ENCODE data around the gene GIMAP8. TPM values are rescaled to one million over a fixed set of nuclear protein-coding genes. Genes with fewer than 3 reads are reported as not detected.

GIMAP8 gene
- polyA plus RNA-seq, 1 donor, result 7.3 TPM

DNA sequence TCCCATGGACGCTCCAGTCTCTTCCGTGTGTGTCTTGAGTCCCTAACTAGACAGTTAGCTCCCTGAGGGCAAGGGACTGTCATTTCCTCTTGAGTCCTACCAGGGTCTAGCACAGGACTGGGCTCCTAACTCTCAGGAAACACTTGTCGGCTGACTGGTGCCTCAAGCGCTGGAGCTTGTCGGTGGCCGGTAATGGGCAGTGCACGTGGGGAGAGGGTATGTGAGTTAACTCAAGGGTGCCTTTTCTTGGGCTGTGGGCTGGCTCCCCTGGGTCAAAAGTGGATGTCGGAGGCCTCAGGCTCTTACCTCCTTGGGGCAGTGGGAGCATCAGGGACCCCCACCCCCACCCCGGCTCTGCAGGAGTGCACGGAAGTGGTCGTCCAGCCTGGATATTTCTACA lies 38.4 kb upstream of the GIMAP8 start:
- no peak for DNase-seq

DNA sequence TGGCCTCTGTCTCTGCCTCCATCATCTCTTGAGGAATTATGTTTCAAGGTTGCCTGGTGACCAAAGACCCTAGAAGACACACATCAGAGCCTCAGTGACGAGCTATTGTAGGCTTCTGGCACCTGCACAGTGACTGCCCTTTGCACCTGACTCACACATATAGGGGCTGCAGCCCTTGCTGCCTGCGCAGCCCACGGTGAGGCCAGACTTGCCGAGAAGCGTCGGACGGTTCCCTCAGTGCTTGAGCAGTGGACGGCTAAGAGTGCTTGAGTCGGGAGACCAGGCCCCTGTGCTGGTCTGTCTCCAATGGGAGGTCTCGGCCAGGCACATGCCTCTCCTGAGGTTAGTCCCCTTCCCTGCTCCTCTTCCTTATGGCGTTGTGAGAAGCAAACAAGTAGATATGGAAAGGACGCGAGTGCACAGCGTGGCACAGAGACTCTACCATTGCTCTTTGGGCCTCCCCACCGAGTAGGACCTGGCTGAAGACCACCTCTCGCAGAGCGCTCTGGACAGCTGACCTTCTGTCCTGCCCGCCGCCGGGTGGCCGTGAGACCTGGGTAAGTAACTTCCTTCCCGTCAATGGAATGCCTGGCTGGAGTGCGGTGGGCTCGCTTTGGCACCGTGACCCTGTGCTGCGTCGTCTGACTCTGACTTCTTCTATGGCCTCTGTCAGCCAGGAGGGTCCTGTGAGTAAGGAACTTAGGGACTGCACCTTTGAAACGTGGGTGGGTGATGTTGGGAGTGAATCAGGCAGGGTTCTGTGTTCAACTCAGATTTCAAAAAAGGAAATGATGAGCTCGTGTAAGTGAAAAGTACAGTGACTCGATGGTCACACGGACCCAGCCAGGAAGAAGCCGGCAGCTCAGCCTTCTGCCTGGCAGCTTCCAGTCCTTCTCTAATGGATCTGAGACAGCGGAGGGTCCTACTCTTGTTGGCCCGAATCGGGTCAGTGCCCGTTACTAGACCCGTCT lies 37.6 kb upstream of the GIMAP8 start:
- DNase-seq, result no peak

DNA sequence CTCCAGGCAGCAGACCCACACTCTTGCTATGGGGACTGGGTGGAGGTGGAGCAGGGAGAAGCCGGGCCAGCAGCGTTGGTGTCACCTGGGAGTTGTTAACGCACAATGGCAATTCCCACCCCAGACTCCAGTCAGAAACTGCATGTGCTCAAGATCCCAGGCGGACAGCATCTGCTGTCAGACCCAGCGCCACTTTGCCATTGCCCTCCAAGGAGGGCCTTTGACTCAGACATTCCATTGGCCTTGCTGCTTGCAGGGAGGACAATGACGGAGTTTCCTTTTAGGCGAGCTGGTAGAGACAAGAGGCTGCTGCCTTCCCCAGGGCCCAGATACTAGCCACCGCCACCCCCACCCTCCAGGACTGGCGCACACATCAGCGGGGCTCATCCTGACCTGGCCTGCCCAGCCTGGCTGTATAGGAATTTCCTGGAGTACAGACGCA lies 36.8 kb upstream of the GIMAP8 start:
- DNase-seq, result no peak

DNA sequence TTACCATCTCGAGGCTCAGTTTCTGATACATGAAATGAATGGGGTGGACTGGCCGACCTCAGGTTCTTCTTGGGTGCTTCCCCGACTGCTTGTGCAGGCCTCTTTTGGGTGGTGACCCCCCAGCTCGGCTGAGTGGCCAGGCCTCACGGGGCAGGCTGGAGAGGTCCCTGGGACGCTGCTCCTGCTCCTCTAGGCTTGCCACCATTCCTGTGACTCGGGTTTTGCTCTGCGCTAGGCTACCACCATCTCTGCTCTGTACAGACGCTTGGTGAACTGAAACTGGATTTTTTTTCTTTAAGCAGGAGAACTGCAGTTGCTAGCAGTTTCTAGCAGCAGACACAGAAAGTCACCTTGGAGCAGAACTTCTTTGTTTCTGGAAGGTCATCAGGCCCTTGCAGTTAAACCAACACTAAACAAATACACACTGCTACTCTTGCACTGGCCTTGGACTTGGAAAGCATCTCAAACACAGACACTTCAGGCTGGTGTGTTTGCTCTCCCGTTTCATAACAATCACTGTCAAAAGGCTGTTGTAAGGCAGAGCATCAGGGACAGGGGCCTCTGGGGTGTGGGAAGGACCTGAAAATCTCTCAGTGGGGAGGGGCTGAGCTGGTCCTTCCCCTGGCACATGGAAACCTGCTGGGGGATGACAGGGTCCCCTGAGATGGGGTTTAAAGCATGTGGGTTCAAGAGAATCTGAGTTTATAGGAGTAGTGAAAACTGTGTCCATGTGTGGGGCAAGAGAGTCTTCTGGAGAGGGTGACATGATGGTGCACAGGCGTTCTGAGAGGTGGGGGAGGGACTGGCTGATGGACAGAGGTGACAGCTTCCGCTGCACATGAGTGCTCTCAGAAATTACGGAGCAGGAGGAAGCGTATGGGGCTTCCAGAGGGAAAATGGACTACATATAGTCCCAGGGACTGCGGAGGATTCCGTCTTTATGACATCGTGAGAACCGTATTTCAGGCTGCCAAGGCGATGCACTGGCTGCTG lies 35.0 kb upstream of the GIMAP8 start:
- DNase-seq, result no peak

DNA sequence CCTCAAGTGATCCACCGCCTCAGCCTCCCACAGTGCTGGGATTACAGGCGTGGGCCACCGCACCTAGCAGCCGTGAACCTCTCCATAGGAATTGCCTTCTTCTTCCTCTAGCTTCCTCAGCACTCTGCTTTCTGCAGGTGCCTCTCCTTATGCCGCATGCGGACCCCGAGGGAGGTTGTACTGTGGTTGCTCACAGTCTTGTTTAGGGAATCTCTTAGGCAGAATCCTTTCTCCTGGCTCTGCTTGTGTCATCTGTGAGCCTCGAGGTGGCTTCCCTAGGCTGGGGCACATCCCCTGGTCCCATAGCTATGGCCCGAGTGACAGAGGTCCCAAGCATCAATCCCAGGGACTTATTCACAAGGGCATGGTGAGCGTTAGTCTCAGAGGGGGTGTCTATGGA lies 33.2 kb upstream of the GIMAP8 start:
- DNase-seq, result no peak

DNA sequence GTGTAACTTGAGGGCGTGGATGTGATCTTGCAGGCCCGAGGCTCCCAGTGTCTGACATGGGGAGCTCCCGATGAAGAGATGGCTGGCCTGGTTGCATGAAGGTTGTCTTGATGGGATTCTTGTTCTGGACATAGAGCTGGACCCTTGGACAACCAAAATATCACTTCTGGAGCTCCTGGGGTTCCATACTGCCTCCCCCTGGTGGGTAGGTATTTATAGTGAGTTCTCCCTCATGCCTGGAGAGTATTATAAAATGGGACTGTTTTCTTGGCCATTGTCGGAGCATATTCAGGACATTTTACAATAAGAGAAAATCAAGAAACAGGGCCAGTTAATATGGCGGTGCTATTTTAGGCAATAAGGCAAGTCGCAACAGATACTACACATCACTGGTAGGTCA lies 32.6 kb upstream of the GIMAP8 start:
- no peak for DNase-seq

DNA sequence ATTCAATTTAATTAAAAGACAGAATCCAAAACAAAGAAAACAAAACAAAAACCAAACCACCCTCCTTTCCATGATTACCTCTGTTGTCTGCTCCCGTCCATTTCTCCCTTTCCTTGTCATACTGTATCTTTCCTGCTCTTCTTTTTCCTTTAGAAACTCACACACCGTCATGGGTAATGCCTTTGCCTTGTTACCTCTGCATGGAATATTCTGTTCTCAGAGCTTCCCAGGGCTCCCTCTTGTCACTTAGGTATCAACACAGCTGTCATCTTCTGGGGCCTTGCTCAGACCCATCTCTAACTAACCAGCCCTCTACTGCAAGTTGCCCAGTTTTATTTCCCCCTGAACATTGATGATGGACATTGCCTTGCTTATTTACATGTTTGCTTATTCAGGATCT lies 30.2 kb upstream of the GIMAP8 start:
- no peak for DNase-seq

DNA sequence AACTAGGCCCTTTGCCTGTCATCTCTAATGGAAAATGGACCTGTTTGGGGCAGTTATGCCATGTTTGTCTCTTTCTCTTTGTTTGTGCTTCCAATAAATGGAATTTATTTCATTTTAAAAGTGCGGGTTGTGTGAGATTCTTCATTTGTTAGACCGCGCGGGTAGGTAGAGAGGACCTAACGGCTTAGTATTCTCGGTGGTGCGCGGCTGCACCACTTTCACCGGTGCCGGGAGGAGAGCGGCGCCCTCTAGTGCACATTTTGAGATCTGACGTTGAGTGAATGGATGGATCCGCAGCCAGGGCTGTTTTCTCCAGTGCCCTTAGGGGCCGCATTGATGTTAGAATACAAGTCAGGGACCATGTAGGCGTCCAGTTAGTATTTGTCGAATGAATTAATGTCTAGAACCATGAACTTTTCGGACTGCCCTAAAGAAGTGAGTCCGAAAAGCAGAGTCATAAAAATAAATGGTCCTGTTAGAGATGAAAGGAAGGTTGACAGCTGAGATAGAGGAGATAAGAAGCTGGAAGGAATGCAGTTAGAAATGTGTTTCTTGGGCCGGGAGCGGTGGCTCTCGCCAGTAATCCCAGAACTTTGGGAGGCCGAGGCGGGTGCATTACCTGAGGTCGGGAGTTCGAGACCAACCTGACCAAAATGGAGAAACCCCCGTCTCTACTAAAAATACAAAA lies 29.3 kb upstream of the GIMAP8 start:
- DNase-seq, result peak; percentile 81

DNA sequence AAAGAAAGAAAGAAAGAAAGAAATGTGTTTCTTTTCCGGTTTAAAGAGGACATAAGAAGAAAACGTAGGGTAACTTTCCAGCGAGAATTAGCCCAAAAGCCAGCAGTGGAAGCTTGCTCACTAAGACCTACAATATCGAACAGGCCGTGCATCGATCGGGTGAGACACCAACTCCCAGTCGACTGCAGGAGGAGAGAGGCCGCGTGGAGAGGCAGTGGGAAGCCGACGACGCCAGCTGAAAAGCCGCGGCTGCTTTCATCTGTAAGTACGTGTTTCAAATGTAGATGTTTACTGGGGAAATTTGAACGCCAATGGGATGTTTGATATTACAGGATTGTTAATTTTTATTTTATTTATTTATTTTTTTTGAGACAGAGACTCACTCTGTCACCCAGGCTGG lies 28.6 kb upstream of the GIMAP8 start:
- no peak for DNase-seq

DNA sequence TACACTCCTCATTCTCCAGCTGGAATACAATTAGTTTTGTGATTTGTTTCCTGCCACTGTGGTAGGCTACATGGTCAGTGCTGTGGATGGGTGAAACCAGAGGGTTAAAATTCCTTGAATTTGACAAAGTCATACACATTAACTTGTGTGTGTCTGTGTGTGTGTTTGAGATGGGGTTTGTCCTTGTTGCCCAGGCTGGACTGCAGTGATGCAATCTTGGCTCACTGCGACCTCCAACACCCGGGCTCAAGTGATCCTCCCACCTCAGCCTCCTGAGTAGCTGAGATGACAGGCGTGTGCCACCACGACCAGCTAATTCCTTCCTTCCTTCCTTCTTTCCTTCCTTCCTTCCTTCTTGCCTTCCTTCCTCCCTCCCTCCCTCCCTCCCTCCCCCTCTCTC lies 24.8 kb upstream of the GIMAP8 start:
- DNase-seq, result no peak

DNA sequence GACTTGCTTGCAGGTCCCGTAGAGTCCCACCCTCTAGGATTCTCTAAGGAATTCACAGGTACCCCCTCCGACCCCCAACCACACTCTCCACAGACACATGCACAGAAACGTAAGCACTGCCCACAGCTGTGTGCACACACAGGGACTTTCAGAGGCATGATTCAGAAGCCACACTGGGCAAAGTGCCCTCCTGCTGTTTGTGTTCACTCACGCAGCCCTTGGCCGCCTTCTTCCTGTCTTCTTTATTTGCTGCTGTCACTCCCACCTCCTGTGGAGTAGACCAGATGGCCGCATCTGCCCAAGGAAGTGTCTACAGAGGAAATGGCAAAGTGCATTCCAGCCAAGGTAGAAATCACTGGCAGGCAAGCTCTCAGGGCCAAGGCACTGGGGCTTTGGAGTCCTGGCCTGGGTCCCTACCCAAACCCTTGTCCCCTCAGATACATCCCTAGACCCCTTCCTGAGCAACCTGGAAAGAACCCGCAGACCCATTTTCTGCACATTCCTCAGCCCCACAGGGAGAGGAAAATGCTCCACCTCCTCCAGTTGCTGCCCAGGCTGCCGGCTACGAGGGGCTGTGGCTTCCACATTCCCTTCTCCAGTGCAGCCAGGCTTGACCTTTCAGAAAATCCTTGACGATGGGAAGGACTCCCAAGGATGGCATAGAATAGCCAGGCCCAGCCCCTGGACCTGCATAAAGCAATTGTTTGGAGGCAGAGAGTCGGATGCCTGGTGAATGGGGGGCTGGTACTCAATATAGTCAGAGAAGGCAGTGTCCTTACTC lies 21.6 kb upstream of the GIMAP8 start:
- DNase-seq, result no peak

DNA sequence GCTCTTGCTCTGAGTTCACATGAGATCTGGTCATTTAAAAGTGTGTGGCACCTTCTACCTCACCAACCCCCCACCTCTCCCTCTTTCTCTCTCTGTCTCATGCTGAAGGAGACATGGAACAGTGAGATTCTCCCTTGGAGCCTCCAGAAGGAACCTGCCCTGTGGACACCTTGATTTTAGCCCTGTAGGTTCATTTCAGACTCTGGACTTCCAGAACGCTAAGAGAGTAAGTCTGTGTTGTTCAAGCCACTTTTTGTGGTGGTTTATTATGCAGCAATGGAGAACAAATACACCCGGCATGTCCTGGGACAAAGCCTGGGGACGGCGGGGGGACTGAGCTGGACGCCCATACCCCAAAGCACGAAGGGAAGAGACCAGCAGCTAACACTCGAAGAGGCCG lies 20.7 kb upstream of the GIMAP8 start:
- DNase-seq, result no peak

DNA sequence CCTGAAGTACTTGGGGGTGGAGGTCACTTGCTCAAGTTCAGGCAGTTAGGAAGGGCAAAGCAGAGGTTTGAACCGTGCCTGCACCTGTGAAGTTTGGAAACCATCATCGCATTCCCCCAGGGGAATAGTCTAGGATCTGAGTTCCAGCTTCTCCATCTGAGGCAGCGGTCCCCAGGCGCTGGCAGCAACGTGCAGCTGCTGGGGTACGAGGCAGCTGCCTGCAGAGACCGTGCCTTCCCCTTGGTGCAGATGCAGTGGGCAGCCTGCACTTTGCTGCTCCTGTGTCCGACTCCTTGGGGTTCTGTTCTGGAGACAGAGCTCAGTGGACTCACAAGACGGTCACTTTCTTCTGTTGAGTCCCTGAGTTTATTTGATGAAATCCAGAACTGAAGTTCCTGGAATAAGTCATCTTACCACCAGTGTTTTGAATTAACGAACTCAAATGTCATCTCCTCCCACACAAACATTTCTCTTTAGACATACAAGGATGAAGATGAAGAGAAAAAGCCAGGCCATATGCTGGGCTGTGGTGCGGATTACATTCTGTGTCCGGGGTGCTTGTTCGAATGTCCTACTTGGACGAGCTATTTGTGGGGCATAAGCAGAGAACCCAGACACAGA lies 19.9 kb upstream of the GIMAP8 start:
- no peak for DNase-seq

DNA sequence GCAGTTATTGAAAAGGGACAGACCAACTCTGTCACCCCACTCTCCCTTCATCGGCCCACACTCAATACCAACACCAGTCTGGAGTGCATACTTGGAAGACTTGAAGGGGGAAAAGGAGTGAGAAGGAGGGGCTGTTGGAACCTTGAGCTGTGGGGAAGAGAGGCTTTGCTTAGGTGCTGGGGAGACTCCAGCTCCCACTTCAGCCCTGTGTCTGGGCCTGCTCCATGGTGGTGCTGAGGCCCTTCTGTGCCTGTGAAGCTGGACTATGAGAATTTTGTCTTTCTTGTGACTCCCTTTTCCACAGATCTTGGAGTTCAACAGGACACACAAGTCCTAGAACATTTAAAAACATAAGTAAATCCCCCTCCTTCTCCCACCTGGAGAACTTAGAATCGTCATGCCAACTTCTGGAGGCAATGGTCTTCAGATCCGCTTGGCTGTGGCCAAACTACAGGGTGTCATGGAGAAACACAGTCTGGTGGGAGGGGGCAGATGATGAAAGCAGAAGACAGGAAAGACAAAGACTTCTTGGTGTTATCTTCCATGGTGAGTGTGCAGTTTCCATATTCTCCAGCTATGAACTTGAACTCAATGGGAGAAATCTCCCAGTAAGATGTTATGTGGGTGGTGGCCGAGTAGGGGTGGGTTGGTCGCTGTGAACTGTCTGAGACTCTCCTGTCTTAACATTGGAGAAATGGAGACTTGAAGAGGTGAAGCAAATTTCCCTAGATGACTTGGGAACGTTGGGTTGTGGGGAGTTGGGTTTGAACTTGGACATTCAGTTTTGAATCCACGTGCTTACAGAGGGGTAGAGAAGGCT lies 18.4 kb upstream of the GIMAP8 start:
- DNase-seq, result no peak

DNA sequence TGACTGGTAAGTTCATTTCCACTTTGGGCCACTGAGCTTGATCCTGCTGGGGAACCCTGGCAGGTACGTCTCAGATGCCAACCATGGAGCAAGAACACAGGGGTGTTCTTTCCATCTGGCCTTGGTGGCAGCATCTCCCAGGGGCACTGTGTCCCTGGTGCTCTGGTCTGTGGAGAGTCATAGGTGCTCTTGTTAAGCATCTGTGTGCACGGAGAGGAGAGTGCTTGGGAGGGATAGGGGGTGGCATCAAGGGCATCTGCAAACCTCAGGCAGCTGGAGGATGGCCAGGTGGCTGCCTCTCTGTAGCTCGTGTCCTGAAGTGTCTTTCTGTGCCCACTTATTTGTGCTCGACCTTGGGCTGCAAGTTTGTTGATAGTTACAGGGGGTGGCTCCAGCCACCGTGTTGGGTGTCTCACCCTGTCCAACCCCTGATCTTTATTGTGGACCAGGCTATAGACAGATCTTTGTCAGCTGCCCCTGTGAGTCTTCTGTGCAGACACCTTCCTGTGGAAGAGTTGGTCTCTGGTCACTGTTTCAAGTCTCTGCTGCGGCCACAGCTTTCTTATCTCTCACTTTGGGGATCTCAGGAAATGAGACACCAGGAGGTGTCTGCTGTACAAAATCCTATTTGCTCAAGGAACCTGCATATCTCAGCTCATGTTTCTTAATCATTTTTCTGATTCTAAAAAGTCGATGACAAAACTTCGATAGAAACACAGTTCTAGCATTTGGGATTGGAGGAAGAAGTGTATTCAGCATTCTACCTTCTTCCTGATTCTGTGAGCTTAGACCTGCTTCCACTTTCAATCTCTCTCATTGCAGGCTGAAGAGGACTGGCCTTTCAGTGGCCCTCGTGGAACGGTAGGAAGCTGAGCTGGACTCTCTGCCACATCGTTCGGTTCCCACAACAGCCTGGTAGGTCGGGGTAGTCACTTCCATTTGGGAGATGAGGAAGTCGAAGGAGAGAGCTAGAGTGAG lies 17.2 kb upstream of the GIMAP8 start:
- peak; percentile 27 for DNase-seq

DNA sequence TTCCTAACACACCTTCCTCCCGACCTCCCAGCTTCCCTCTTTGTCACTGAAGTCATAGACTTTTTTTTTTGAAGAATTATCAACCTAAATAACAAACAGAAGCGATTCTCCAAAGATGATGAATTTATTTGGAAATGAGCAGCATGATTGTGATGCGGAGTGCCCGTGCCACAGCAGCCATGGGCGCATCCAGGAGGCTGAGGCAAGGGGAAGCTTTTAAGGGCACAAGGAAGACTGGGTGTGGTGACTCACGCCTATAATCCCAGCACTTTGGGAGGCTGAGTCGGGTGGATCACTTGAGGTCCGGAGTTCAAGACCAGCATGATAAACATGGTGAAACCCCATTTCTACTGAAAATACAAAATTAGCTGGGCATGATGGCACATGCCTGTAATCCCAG lies 16.2 kb upstream of the GIMAP8 start:
- no peak for DNase-seq

DNA sequence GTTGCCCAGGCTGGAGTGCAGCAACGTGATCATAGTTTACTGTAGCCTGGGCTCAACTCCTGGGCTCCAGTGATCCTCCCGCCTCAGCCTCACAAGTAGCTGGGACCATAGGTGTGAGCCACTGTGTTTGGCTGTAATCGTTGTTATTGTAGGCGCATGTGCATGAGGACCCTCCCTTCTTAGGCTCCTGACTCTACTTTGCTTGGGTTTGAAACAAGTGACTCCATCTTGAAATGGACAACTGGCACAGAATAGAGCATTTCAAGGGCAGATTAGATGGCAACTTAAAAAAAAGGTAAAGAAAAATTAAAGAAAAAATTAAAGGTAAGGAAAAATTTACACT lies 15.4 kb upstream of the GIMAP8 start:
- no peak for DNase-seq

DNA sequence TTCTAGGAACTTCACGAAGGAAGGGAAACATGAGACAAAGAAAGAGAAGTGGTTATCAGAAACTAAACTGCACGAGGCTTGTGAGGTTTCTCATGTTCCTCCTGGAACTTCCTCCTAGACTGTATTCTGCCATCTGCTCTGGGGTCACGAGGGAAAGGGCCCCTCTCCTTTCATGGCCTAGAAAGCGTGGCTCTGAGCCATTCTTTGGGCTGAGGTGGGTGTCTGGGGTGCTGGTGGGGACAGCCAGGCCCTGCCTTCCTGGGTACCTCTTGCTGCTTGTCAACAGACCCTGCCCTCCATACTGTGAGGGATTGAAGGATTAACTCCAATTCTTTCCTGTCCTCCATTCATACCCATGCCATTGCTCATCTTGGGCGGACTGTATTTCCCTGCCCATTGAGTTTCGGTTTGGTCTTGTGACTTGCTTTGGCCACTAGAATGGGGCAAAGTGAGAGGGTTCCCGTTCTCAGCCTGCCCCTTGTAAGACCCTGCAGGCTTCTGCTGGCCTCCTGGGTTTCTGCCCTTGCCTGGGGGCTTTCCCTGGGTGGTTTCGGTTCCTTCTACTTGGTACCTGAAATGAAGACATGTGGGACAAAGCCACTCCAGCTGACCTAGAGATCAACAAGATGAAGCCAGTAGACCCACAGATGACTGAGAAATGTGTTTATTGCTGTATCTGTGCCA lies 14.9 kb upstream of the GIMAP8 start:
- no peak for DNase-seq

DNA sequence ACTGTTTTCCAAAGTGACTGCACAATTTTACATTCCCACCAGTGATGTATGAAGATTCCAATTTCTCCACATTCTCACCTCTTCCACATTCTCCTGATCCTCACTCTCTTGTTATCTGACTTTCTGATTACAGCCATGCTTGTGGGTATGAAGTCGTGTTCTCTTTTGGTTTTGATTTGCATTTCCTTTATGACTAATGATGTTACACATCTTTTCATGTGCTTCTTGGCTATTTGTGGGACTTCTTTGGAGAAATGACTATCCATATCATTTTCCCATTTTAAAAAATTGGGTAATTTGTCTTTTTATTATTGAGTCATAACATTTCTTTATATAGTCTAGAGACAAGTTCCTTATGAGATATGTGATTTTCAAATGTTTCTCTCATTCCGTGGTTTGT lies 10.5 kb upstream of the GIMAP8 start:
- DNase-seq, result no peak
